Transverse colon (tissue), 3 donors: ENCODE results near the gene CWC27.

Experiments used
- POLR2A ChIP-seq: fragments of 450-650 bp; IDR thresholded peaks from one replicate; pipeline ENCODE4 v1.6.1; 2016; ENCODE audit warnings: antibody characterized with exemption, mild to moderate bottlenecking, moderate library complexity
- TF ChIP-seq, protein P1 (sequence below), 5 experiments: fragments of 200-600 bp in 3 of 5; fragments of 450-650 bp in 2 of 5; sonication (generic) in 3 of 5; IDR thresholded peaks; 1 replicate in 2 of 5; 2 replicates in 3 of 5; pipeline ENCODE4 v1.5.1; 2016 to 2017; ENCODE audit warnings: antibody characterized with exemption in 5 of 5, inconsistent platforms in 3 of 5, mild to moderate bottlenecking in 2 of 5, moderate library complexity in 1 of 5

GRCh38 chr5:64914396-64914795 is 145.7 kb downstream of the CWC27 start:
- TF ChIP-seq, protein P1, sequence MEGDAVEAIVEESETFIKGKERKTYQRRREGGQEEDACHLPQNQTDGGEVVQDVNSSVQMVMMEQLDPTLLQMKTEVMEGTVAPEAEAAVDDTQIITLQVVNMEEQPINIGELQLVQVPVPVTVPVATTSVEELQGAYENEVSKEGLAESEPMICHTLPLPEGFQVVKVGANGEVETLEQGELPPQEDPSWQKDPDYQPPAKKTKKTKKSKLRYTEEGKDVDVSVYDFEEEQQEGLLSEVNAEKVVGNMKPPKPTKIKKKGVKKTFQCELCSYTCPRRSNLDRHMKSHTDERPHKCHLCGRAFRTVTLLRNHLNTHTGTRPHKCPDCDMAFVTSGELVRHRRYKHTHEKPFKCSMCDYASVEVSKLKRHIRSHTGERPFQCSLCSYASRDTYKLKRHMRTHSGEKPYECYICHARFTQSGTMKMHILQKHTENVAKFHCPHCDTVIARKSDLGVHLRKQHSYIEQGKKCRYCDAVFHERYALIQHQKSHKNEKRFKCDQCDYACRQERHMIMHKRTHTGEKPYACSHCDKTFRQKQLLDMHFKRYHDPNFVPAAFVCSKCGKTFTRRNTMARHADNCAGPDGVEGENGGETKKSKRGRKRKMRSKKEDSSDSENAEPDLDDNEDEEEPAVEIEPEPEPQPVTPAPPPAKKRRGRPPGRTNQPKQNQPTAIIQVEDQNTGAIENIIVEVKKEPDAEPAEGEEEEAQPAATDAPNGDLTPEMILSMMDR (IDR thresholded peaks at IDR 0.05) = no peak
- no peak for TF ChIP-seq POLR2A
